OCI-LY7 (cell line): ENCODE results near the gene FGR. TPM values are rescaled to one million over a fixed set of nuclear protein-coding genes. Genes with fewer than 3 reads are reported as not detected.

ENCODE experiments used
- BruUV-seq: library from RNA; stranded (reverse); fragments of 400-500 nt; replicated peaks from 2 replicates; lab custom pipeline; 2021; lab: Mats Ljungman, UMichigan
- CTCF ChIA-PET: fragments of 300-600 bp; sonication (Branson Sonifier 250); formaldehyde crosslinking; loops from one replicate; lab custom pipeline; 2022; ENCODE audit warnings: antibody characterized with exemption; ENCODE audit not compliant: unreplicated experiment; lab: Charles Lee
- POLR2A ChIA-PET: fragments of 300-600 bp; sonication (Branson Sonifier 250); formaldehyde crosslinking; loops from one replicate; lab custom pipeline; 2022; ENCODE audit warnings: antibody characterized with exemption; lab: Charles Lee
- DNase-seq: peaks from one replicate; pipeline ENCODE4 v3.0.0-alpha.2; 2015; ENCODE audit warnings: low spot score
- H2AFZ ChIP-seq: fragments of 200-600 bp; sonication (generic), shearing (Covaris generic); 2 replicates; pipeline ENCODE4 v1.6.1; 2014; ENCODE audit warnings: mild to moderate bottlenecking, antibody characterized with exemption, low read length, moderate library complexity
- H3K27ac ChIP-seq: fragments of 200-600 bp; sonication (generic); 2 replicates; pipeline ENCODE4 v1.5.1; 2014; ENCODE audit warnings: mixed run types, low read depth, mild to moderate bottlenecking, moderate library complexity, low read length, inconsistent platforms; ENCODE audit not compliant: poor library complexity, severe bottlenecking
- H3K36me3 ChIP-seq: fragments of 200-600 bp; sonication (generic); 2 replicates; pipeline ENCODE4 v1.6.1; 2014; ENCODE audit warnings: mild to moderate bottlenecking, antibody characterized with exemption, low read length, moderate library complexity, mixed read lengths; ENCODE audit not compliant: insufficient read depth
- H3K4me1 ChIP-seq: fragments of 200-600 bp; sonication (generic); 2 replicates; pipeline ENCODE4 v1.5.1; 2014; ENCODE audit warnings: mild to moderate bottlenecking, low read length; ENCODE audit not compliant: insufficient read depth, poor library complexity, severe bottlenecking
- H3K4me2 ChIP-seq: fragments of 200-600 bp; sonication (generic); 2 replicates; pipeline ENCODE4 v1.6.1; 2014; ENCODE audit warnings: mild to moderate bottlenecking, low read length
- H3K4me3 ChIP-seq: fragments of 200-600 bp; sonication (generic); 2 replicates; pipeline ENCODE4 v1.5.1; 2014; ENCODE audit warnings: mild to moderate bottlenecking, low read depth, low read length; ENCODE audit not compliant: poor library complexity, severe bottlenecking
- H3K79me2 ChIP-seq: fragments of 200-600 bp; sonication (generic); 2 replicates; pipeline ENCODE4 v1.6.1; 2016; ENCODE audit warnings: low read depth, mild to moderate bottlenecking, low read length, moderate library complexity, mixed read lengths; ENCODE audit not compliant: insufficient read depth
- H3K9me2 ChIP-seq: fragments of 200-600 bp; sonication (generic); 2 replicates; pipeline ENCODE4 v1.6.1; 2016; ENCODE audit warnings: mild to moderate bottlenecking, low read length, mixed read lengths; ENCODE audit not compliant: insufficient read depth
- H3K9me3 ChIP-seq: fragments of 200-600 bp; sonication (generic); 2 replicates; pipeline ENCODE4 v1.6.1; 2014; ENCODE audit warnings: mild to moderate bottlenecking, mixed run types, low read length, mixed read lengths
- H4K20me1 ChIP-seq: fragments of 200-600 bp; sonication (generic); 2 replicates; pipeline ENCODE4 v1.6.1; 2014; ENCODE audit warnings: mild to moderate bottlenecking, antibody characterized with exemption, low read length, moderate library complexity, mixed read lengths; ENCODE audit not compliant: insufficient read depth
- CTCF ChIP-seq: fragments of 200-600 bp; sonication (generic); conservative IDR thresholded peaks from 2 replicates; pipeline ENCODE4 v1.5.1; 2014; ENCODE audit warnings: mild to moderate bottlenecking, antibody characterized with exemption, low read length, moderate library complexity, mixed read lengths
- EZH2phosphoT487 ChIP-seq: fragments of 200-600 bp; sonication (generic); IDR thresholded peaks from 2 replicates; pipeline ENCODE4 v1.6.1; 2018; ENCODE audit warnings: low read depth, borderline replicate concordance, mild to moderate bottlenecking, mixed run types, antibody characterized with exemption, low read length, moderate library complexity, mixed read lengths
- intact Hi-C: fragments of 100-400 bp; cut with micrococcal nuclease; formaldehyde crosslinking; loops from one replicate; pipeline ENCODE4 v1.10.0; 2022; ENCODE audit not compliant: unreplicated experiment
- total RNA-seq, 2 experiments: library from RNA; depleted of rRNA in 1 of 2; stranded (reverse); fragments of >200 nt in 1 of 2; shearing (Covaris generic) in 1 of 2; gene quantifications; 2 replicates each; pipeline ENCODE4 v1.2.3, GENCODE V29; 2014 to 2022

FGR gene
- total RNA-seq, 2 experiments from 2014 or later = 1.2 to 2.2 TPM

DNA sequence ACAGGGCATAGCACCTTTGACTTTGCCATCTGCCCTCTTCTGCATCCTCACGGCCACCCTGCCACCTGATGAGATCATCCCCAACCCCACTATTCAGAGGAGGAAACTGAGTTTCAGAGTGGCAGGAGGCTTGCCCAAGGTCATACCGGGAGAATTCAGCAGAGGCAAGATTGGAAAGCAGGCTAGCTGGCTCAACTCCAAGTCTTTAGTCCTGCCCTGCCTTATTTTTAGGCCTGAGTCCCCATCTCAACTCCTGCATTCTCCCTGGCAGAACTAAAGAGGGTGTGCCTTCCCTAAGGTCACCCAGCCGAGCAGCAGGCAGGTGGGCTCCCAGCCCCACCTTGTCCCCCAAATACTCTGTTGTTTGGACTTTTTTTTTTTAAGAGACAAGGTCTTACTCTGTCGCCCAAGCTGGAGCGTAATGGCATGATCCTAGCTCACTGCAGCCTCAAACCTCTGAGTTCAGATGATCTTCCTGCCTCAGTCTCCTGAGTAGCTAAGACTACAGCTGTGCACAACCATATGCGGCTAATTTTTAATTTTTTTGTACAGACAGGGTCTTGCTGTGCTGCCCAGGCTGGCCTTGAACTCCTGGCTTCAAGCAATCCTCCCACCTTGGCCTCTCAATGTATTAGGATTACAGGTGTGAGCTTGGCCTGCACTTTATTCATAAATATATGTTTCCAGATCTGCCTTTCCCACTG, 13.8 kb upstream of the FGR start:
- BruUV-seq = no TSS peak
- Histone ChIP-seq H3K4me3 (no peak overlapping the region), H3K36me3 (no peaks in the 10 kb centered on the region), H4K20me1 (no peaks in the 10 kb centered on the region), H3K4me2 (no peak overlapping the region), H3K79me2 (no peaks in the 10 kb centered on the region), H3K4me1 (peaks cover 9% of the 10 kb centered on the region), H3K9me2 (no peaks in the 10 kb centered on the region), H3K27ac (no peak overlapping the region), H3K9me3 (no peaks in the 10 kb centered on the region), H2AFZ (no peak overlapping the region)
- TF ChIP-seq EZH2phosphoT487 (no peak), CTCF (no peak)
- no peak for DNase-seq
- CTCF ChIA-PET = no interaction called here
- POLR2A ChIA-PET = interaction anchor here (0.8 to 2.7 kb wide), 2 partner anchors 14 to 21 kb away, joined by 4 to 6 read pairs; no protein-coding TSS in a partner anchor
- intact Hi-C loops = no loop called here

DNA sequence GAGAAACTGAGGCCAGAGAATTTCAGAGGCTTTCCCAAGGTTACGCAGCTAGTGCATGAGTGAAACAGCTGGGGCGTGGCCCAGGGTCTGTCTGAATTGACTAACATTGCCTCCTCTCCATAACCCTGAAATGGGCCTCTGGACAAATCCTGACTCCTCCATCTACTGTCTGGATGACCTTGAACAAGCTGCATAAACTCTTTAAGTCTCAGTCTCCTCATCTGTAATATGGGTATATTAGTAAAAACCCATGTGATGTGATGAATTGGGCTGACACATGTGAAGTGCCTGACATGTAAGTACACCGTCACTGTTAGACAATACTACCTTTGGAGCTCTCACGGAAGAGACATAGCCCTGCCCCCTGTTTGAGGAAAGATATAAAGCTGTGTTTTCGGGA, 12.3 kb upstream of the FGR start:
- Histone ChIP-seq H3K79me2 (no peaks in the 10 kb centered on the region), H3K4me2 (no peak overlapping the region), H3K36me3 (no peaks in the 10 kb centered on the region), H3K27ac (no peak overlapping the region), H3K4me3 (no peak overlapping the region), H3K9me3 (no peaks in the 10 kb centered on the region), H3K9me2 (no peaks in the 10 kb centered on the region), H3K4me1 (peaks cover 13% of the 10 kb centered on the region), H4K20me1 (no peaks in the 10 kb centered on the region), H2AFZ (no peak overlapping the region)
- no peak for TF ChIP-seq CTCF
- ChIA-PET POLR2A (interaction anchor here (0.6 kb wide), 1 partner anchor 260 kb away, joined by 4 read pairs; no protein-coding TSS in a partner anchor), CTCF (no interaction called here)
- DNase-seq = no peak
- intact Hi-C loops = no loop called here
- BruUV-seq = no TSS peak

DNA sequence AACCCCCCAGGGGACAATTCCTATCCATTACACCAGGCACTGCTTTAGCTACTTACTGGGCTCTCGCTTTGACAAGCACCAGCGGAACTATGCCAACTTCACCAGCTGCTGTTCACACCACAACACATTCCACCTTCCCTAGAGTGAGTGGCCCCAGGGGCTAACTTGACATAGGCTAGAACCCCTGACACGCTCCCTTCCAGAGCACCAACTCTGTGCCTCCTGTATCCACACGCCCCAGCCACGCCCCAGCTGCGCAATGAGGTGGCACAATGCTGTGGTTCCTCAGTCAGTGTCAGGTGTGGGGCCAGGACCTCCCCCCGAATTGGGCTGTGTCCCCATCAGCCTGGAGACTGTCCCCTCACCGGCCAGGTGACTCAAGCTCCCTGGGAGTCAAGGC, 11.7 kb upstream of the FGR start:
- no peaks in the 10 kb centered on the region for H3K36me3 ChIP-seq
- no peak overlapping the region for H3K4me2 ChIP-seq
- ChIA-PET CTCF (interaction anchor here (0.6 kb wide), 1 partner anchor 548 kb away, joined by 3 read pairs; no protein-coding TSS in a partner anchor), POLR2A (no interaction called here)
- no peak overlapping the region for H3K27ac ChIP-seq
- peaks cover 13% of the 10 kb centered on the region for H3K4me1 ChIP-seq
- no peak overlapping the region for H2AFZ ChIP-seq
- H4K20me1 ChIP-seq = no peaks in the 10 kb centered on the region
- DNase-seq = no peak
- H3K4me3 ChIP-seq = no peak overlapping the region
- H3K9me3 ChIP-seq = no peaks in the 10 kb centered on the region
- intact Hi-C loops = no loop called here
- TF ChIP-seq EZH2phosphoT487 (no peak), CTCF (no peak)
- no peaks in the 10 kb centered on the region for H3K9me2 ChIP-seq
- H3K79me2 ChIP-seq = no peaks in the 10 kb centered on the region
- BruUV-seq = no TSS peak
